Measurements from ENCODE around the gene BIRC3.

GRCh38 chr11:102346456-102346747 is 29.1 kb downstream of the BIRC3 start:
- TF ChIP-seq CTCF (IDR thresholded peaks at IDR 0.05) (no peak), POLR2A (IDR thresholded peaks at IDR 0.05) (no peak)

All from right lobe of liver (tissue), 4 donors.